ENCODE results near the gene PCDHGB1. TPM values are rescaled to one million over a fixed set of nuclear protein-coding genes. Genes with fewer than 3 reads are reported as not detected.
A peak's percentile ranks its signal among the peaks of the same experiment; 100 is the strongest.
"Not testable (repeated sequence)": the region's sequence is repeated elsewhere in the genome, so short reads cannot be mapped to it uniquely, and the experiment has no call there.

The PCDHGB1 gene
- total RNA-seq, 1 experiment from 2014 or later = 23.4 TPM

DNA sequence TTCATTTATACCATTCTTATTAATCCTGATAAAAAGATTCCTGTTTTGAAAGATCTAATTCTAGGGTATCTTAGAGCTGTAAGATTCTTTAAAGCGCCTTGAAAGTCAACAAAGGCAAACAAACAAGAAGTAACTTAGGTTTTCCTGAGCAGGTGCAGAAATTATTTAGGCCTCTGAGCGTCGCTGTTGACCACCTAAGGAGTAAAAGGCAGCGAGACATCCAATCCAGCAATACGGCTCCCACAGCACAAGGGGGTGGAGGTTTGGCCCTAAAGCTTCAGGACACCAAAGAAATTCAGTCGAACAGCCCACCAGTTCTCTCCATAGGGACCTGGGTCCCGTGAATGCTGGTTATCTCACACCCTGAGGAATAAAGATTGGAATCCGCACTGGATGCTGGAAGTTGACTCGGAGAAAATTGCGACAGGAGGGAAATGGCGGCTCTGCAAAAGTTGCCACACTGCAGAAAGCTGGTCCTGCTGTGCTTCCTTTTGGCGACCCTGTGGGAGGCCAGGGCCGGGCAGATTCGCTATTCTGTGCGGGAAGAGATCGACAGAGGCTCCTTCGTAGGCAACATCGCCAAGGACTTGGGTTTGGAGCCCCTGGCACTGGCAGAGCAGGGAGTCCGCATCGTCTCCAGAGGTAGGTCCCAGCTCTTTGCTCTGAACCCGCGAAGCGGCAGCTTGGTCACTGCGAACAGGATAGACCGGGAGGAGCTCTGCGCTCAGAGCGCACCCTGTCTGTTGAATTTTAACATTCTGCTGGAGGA is 11.2 kb upstream of the PCDHGB1 start, which contains the start of gene PCDHGA2:
PCDHGA2 (plus strand) TSS at position 223 of the 769 bp plus-strand sequence.
- Histone ChIP-seq H3K4me3 (no peak within 1 kb of the TSS), H3K27me3 (no peaks in the 10 kb centered on the region), H3K27ac (no peak within 1 kb of the TSS), H3K9me3 (replicated peaks) (0 out of 2 replicates have a peak, but pooled peaks cover 4% of the 10 kb centered on the region), H3K4me1 (no peaks in the 10 kb centered on the region), H3K36me3 (no peaks in the 10 kb centered on the region)
- peak; percentile 31 to 57 for DNase-seq

DNA sequence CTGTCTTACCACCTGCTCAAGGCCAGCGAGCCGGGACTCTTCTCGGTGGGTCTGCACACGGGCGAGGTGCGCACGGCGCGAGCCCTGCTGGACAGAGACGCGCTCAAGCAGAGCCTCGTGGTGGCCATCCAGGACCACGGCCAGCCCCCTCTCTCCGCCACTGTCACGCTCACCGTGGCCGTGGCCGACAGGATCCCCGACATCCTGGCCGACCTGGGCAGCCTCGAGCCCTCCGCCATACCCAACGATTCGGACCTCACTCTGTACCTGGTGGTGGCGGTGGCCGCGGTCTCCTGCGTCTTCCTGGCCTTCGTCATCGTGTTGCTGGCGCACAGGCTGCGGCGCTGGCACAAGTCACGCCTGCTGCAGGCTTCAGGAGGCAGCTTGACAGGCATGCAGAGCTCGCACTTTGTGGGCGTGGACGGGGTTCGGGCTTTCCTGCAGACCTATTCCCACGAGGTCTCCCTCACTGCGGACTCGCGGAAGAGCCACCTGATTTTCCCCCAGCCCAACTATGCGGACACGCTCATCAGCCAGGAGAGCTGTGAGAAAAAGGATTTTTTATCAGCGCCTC is 9.0 kb upstream of the PCDHGB1 start:
- not testable (repeated sequence) for DNase-seq; H3K4me1 ChIP-seq; H3K4me3 ChIP-seq; H3K27ac ChIP-seq; H3K9me3 ChIP-seq (replicated peaks); H3K27me3 ChIP-seq; H3K36me3 ChIP-seq

DNA sequence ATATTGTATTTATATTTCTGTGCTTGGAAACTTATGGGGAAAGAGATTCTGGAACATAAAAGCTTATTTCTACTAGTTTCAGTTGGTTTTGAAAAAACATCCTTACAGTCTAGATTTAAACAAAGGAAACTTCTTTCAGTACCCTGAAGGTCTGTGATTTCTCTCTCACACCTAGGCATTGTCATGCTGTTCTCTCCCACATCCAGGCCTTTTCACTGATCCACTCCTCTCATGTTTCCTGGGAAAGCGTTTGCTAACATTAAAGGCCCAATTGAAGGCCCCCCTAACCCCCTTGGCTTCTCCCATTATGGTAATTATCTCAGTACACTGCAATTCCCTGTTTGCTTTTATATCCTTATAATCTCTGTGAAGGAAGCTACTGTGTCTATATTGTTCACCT is 7.1 kb upstream of the PCDHGB1 start:
- Histone ChIP-seq H3K27me3 (no peaks in the 10 kb centered on the region), H3K27ac (no peak overlapping the region), H3K4me1 (no peaks in the 10 kb centered on the region), H3K9me3 (replicated peaks) (0 out of 2 replicates have a peak, but pooled peaks cover 3% of the 10 kb centered on the region), H3K4me3 (no peak overlapping the region), H3K36me3 (no peaks in the 10 kb centered on the region)
- no peak for DNase-seq

DNA sequence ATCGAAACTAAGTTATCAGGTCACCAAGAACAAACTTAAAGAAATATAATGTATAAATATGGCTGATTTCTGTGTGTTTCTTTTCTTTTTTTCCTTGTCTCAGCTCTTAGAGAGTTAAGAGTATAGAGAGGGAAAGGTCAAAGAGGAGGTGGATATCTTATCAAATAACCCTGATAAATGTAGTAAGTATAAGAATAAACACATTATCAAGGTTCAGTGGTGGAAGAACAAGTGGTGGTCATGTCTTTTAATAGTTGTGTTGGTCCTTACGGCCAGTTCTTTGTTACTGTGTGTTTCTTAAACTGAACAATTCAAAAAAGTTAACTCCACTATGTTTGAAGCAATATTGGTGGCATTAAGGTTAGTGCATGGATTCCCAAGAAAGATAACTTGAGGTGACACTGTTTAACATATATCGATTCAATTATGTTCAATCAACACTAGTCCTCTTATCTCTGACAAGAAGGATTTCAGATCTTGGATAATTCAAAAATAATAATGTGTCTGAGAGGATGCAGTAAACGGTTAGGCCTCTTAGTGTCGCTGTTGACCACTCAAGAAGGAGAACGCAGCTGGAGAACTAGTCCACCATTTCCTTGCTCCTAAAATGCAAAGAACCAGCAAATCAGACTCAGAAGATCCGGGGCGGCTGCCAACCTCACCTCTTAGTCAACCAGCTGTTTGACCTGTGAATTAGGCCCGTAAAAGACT is 6.5 kb upstream of the PCDHGB1 start, which contains the start of gene PCDHGA3:
PCDHGA3 (plus strand) TSS at position 588 of the 711 bp plus-strand sequence. CDS start 205 bp downstream, outside the sequence.
- Histone ChIP-seq H3K4me3 (no peak within 1 kb of the TSS), H3K27ac (no peak within 1 kb of the TSS)

DNA sequence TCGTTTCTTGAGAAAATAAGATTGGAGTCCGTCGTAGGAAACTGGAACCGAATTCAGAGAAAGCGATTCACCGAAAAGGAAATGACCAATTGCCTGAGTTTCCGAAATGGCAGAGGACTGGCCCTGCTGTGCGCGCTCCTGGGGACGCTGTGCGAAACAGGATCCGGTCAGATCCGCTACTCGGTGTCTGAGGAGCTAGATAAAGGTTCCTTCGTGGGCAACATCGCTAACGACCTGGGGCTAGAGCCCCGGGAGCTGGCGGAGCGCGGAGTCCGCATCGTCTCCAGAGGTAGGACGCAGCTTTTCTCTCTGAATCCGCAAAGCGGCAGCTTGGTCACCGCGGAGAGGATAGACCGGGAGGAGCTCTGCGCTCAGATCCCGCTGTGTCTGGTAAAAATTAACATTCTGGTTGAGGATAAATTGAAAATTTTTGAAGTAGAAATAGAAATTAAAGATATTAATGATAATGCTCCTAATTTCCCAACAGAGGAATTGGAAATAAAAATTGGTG is 5.9 kb upstream of the PCDHGB1 start:
- no peak overlapping the region for H3K27ac ChIP-seq
- no peaks in the 10 kb centered on the region for H3K27me3 ChIP-seq
- peaks cover 3% of the 10 kb centered on the region; the same call in 1 of the 2 replicates for H3K9me3 ChIP-seq (replicated peaks)
- no peaks in the 10 kb centered on the region for H3K36me3 ChIP-seq
- DNase-seq = no peak
- H3K4me3 ChIP-seq = no peak overlapping the region
- H3K4me1 ChIP-seq = no peaks in the 10 kb centered on the region

More for the DNA sequence above, 6.5 kb upstream of the PCDHGB1 start, which contains the start of gene PCDHGA3:
- no peaks in the 10 kb centered on the region for H3K36me3 ChIP-seq
- no peaks in the 10 kb centered on the region for H3K27me3 ChIP-seq
- DNase-seq = peak in 1 of 2 experiments; percentile 48
- no peaks in the 10 kb centered on the region for H3K4me1 ChIP-seq
- peaks cover 3% of the 10 kb centered on the region; the same call in 1 of the 2 replicates for H3K9me3 ChIP-seq (replicated peaks)

DNA sequence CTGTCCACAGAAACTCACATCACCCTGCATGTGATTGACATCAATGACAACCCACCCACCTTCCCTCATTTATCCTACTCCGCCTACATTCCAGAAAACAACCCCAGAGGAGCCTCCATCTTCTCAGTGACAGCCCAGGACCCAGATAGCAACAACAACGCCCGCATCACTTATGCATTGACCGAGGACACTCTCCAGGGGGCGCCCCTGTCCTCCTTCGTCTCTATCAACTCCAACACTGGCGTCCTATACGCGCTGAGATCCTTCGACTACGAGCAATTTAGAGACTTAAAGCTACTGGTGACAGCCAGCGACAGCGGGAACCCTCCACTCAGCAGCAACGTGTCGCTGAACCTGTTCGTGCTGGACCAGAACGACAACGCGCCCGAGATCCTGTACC is 4.6 kb upstream of the PCDHGB1 start:
- Histone ChIP-seq H3K27me3 (no peaks in the 10 kb centered on the region), H3K36me3 (no peaks in the 10 kb centered on the region), H3K4me3 (no peak overlapping the region), H3K4me1 (no peaks in the 10 kb centered on the region), H3K9me3 (replicated peaks) (peaks cover 3% of the 10 kb centered on the region; the same call in 1 of the 2 replicates), H3K27ac (no peak overlapping the region)
- no peak for DNase-seq

DNA sequence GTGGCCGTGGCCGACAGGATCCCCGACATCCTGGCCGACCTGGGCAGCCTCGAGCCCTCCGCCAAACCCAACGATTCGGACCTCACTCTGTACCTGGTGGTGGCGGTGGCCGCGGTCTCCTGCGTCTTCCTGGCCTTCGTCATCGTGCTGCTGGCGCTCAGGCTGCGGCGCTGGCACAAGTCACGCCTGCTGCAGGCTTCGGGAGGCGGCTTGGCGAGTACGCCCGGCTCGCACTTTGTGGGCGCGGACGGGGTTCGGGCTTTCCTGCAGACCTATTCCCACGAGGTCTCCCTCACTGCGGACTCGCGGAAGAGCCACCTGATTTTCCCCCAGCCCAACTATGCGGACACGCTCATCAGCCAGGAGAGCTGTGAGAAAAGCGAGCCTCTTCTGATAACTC is 3.9 kb upstream of the PCDHGB1 start:
- not testable (repeated sequence) for H3K36me3 ChIP-seq; H3K9me3 ChIP-seq (replicated peaks); H3K4me3 ChIP-seq; H3K27me3 ChIP-seq; H3K27ac ChIP-seq; DNase-seq; H3K4me1 ChIP-seq

DNA sequence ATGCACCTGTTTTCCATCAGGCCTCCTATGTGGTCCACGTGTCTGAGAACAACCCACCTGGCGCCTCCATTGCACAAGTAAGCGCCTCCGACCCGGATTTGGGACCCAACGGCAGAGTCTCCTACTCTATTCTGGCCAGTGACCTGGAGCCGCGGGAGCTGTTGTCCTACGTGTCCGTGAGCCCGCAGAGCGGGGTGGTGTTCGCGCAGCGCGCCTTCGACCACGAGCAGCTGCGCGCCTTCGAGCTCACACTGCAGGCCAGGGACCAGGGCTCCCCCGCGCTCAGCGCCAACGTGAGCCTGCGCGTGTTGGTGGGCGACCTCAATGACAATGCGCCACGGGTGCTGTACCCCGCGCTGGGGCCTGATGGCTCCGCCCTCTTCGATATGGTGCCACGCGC is 1.7 kb downstream of the PCDHGB1 start:
- no peaks in the 10 kb centered on the region for H3K27me3 ChIP-seq
- H3K4me1 ChIP-seq = 0 out of 2 replicates have a peak, but pooled peaks cover 4% of the 10 kb centered on the region
- H3K9me3 ChIP-seq (replicated peaks) = peaks cover 47% of the 10 kb centered on the region
- H3K27ac ChIP-seq = no peak overlapping the region
- no peak for DNase-seq
- peaks cover 45% of the 10 kb centered on the region for H3K36me3 ChIP-seq
- no peak overlapping the region for H3K4me3 ChIP-seq

DNA sequence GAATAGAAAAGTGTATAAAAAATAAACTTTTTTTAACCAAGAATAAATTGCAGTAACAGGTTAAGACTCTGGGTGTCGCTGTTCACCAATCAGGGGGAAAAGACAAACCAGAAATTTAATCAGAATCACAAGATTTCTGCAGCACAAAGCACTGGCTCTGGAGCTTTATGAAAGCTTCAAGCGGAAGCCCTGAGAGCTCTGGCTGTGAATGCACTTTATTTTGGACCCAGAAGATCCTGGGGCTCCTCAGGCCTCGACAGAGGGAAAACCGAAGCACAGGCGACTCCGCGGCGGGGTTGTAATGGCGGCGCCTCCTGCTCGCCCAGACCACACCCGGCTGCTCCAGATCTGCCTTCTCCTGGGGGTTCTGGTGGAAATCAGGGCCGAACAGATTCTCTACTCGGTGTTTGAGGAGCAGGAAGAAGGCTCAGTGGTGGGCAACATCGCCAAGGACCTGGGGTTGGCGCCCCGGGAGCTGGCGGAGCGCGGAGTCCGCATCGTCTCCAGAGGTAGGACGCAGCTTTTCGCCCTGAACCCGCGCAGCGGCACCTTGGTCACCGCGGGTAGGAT is 5.1 kb downstream of the PCDHGB1 start, which contains the start of gene PCDHGA4:
PCDHGA4 (plus strand) TSS at position 122 of the 570 bp plus-strand sequence; CDS start at position 209, 87 bp downstream.
- Histone ChIP-seq H3K27ac (no peak within 1 kb of the TSS), H3K36me3 (peaks cover 77% of the 10 kb centered on the region), H3K4me1 (0 out of 2 replicates have a peak, but pooled peaks cover 4% of the 10 kb centered on the region), H3K4me3 (no peak within 1 kb of the TSS), H3K27me3 (no peaks in the 10 kb centered on the region), H3K9me3 (replicated peaks) (peaks cover 53% of the 10 kb centered on the region)
- DNase-seq = no peak

DNA sequence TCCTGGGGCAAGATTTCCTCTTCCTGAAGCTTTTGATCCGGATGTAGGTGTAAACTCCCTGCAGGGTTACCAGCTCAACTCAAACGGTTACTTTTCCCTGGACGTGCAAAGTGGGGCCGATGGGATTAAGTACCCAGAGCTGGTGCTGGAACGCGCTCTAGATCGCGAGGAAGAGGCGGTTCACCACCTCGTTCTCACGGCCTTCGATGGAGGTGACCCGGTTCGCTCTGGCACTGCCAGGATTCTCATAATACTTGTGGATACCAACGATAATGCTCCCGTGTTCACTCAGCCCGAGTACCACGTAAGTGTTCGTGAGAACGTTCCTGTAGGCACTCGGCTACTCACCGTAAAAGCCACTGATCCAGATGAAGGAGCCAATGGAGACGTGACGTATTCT is 5.7 kb downstream of the PCDHGB1 start:
- Histone ChIP-seq H3K4me1 (0 out of 2 replicates have a peak, but pooled peaks cover 2% of the 10 kb centered on the region), H3K9me3 (replicated peaks) (peaks cover 51% of the 10 kb centered on the region), H3K4me3 (no peak overlapping the region), H3K36me3 (peaks cover 84% of the 10 kb centered on the region), H3K27me3 (no peaks in the 10 kb centered on the region), H3K27ac (no peak overlapping the region)
- DNase-seq = no peak

DNA sequence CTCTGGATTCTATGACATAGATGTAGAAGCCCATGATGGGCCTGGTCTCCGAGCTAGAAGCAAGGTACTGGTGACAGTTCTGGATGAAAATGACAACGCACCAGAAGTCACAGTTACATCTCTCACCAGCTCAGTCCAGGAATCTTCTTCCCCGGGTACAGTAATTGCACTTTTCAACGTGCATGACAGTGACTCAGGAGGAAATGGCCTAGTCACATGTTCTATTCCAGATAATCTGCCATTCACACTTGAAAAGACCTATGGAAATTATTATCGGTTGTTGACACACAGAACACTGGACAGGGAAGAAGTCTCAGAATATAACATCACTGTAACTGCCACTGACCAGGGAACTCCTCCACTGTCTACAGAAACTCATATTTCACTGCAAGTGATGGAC is 6.2 kb downstream of the PCDHGB1 start:
- Histone ChIP-seq H3K4me3 (no peak overlapping the region), H3K4me1 (no peaks in the 10 kb centered on the region), H3K36me3 (peaks cover 83% of the 10 kb centered on the region), H3K27me3 (no peaks in the 10 kb centered on the region), H3K9me3 (replicated peaks) (peaks cover 46% of the 10 kb centered on the region), H3K27ac (no peak overlapping the region)
- DNase-seq = no peak

DNA sequence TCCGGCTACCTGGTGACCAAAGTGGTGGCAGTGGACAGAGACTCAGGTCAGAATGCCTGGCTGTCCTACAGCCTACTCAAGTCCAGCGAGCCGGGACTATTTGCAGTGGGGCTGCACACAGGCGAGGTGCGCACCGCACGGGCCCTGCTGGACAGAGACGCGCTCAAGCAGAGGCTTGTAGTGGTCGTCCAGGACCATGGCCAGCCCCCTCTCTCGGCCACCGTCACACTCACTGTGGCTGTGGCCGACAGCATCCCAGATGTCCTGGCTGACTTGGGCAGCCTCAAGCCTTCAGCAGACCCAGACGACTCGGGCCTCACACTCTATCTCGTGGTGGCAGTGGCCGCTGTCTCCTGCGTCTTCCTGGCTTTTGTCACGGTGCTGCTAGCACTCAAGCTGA is 7.1 kb downstream of the PCDHGB1 start:
- Histone ChIP-seq H3K4me3 (no peak overlapping the region), H3K27ac (no peak overlapping the region), H3K9me3 (replicated peaks) (peaks cover 41% of the 10 kb centered on the region), H3K4me1 (no peaks in the 10 kb centered on the region), H3K27me3 (no peaks in the 10 kb centered on the region), H3K36me3 (peaks cover 77% of the 10 kb centered on the region)
- no peak for DNase-seq

DNA sequence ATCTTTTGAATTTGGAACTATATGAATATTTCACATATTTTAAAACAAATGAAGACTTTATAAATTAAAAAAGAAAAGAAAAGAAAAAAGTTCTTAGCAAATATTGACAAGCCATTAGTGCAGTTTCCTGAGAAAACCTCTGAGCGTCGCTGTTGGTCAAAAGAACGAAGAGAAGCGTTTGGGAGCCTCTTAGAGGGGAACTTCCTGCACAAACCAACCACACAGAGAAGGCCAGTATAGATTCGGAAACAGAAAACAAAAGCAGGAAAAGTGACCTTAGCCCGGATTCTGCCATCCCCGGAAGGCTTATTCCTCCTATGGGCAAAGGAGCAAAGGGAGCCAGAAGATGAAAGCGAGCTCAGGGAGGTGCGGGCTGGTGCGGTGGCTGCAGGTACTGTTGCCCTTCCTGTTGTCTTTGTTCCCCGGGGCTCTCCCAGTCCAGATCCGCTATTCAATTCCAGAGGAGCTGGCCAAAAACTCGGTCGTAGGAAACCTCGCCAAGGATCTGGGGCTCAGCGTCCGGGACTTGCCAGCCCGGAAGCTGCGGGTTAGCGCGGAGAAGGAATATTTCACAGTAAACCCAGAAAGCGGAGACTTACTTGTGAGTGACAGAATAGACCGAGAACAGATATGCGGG is 10.0 kb downstream of the PCDHGB1 start, which contains the start of gene PCDHGB2:
PCDHGB2 (plus strand) TSS at position 205 of the 637 bp plus-strand sequence; CDS start at position 347, 142 bp downstream.
- H3K27me3 ChIP-seq = no peaks in the 10 kb centered on the region
- H3K4me1 ChIP-seq = no peaks in the 10 kb centered on the region
- DNase-seq = no peak
- peaks cover 84% of the 10 kb centered on the region for H3K36me3 ChIP-seq
- H3K4me3 ChIP-seq = no peak within 1 kb of the TSS
- no peak within 1 kb of the TSS for H3K27ac ChIP-seq
- H3K9me3 ChIP-seq (replicated peaks) = peaks cover 27% of the 10 kb centered on the region

DNA sequence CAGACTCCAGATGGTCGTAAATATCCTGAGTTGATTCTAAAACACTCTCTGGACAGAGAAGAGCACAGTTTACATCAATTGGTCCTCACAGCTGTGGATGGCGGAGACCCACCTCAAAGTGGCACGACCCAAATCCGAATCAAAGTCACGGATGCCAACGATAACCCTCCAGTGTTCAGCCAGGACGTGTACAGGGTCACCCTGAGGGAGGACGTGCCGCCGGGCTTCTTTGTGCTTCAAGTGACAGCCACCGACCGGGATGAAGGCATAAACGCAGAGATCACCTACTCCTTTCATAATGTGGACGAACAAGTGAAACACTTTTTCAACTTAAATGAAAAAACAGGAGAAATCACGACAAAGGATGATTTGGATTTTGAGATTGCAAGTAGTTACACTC is 10.8 kb downstream of the PCDHGB1 start:
- Histone ChIP-seq H3K27me3 (no peaks in the 10 kb centered on the region), H3K36me3 (peaks cover 84% of the 10 kb centered on the region), H3K4me1 (no peaks in the 10 kb centered on the region), H3K4me3 (no peak overlapping the region), H3K9me3 (replicated peaks) (peaks cover 19% of the 10 kb centered on the region), H3K27ac (no peak overlapping the region)
- DNase-seq = no peak

Data from SJCRH30 (cell line).